PC-3 (cell line): ENCODE results near the gene LBX1. TPM values are rescaled to one million over a fixed set of nuclear protein-coding genes. Genes with fewer than 3 reads are reported as not detected.

Source experiments
- total RNA-seq: library from RNA; depleted of rRNA; stranded (reverse); fragments of >200 nt; gene quantifications from 2 replicates; pipeline ENCODE4 v1.2.3, GENCODE V29; 2014; rRNA removed

Gene LBX1
- total RNA-seq, 1 experiment from 2014 or later = not detected

Other genes starting within 250 kb of the LBX1 start
- gene MRPL43, start 242.0 kb downstream of the LBX1 start, total RNA-seq = 81.0 and 90.5 TPM in 2 replicates
- gene TWNK, start 241.9 kb downstream of the LBX1 start, total RNA-seq = 7.5 and 8.0 TPM in 2 replicates
- gene LZTS2, start 229.7 kb downstream of the LBX1 start, total RNA-seq = 58.3 and 67.2 TPM in 2 replicates
- gene PDZD7, start 198.3 kb downstream of the LBX1 start, total RNA-seq = 2.5 and 2.8 TPM in 2 replicates
- 46.7 and 63.7 TPM in 2 replicates for gene SFXN3, start 198.2 kb downstream of the LBX1 start, total RNA-seq
- 24.9 and 25.1 TPM in 2 replicates for gene KAZALD1, start 167.5 kb downstream of the LBX1 start, total RNA-seq
- gene TLX1, start 98.2 kb downstream of the LBX1 start, total RNA-seq = not detected in 2 replicates
- 4.4 and 5.7 TPM in 2 replicates for gene BTRC, start 124.7 kb upstream of the LBX1 start, total RNA-seq